Measurements from ENCODE around the gene DQX1. TPM values are rescaled to one million over a fixed set of nuclear protein-coding genes. Genes with fewer than 3 reads are reported as not detected.
A peak's percentile ranks its signal among the peaks of the same experiment; 100 is the strongest.

Gene DQX1
- total and polyA plus RNA-seq, 9 of the 15 experiments (the other 6 are each of a cell fraction or from before 2014, with no cell fraction given), result 0.04 to 0.38 (median 0.18) TPM; not detected in 1

DNA sequence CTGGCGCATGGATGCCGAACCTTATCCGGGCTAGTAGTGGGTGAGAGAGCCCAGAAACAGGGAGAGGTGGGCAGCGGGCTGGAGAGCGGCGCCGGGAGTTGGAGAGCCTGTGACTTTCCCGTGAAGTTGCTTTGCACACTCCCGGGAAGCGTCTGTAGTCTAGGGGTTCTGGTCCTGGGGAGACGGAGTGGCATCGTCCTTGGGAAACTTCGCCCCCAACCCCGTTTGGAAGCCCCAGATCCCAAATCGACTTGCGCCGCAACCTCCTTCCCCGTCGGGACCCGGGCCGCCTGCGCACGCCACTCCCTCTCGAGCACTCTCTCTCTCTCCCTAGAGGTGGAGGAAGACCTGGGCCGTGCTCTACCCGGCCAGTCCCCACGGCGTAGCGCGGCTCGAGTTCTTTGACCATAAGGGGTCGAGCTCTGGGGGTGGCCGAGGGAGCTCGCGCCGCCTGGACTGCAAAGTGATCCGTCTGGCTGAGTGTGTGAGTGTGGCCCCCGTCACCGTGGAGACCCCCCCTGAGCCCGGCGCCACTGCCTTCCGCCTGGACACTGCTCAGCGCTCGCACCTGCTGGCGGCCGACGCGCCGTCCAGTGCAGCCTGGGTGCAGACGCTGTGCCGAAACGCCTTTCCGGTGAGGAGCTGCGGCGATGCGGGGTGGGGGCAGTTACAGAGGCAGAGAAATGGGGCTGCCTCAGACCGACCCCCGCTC lies 28.9 kb upstream of the DQX1 start (continued):
- TF ChIP-seq, protein P1, sequence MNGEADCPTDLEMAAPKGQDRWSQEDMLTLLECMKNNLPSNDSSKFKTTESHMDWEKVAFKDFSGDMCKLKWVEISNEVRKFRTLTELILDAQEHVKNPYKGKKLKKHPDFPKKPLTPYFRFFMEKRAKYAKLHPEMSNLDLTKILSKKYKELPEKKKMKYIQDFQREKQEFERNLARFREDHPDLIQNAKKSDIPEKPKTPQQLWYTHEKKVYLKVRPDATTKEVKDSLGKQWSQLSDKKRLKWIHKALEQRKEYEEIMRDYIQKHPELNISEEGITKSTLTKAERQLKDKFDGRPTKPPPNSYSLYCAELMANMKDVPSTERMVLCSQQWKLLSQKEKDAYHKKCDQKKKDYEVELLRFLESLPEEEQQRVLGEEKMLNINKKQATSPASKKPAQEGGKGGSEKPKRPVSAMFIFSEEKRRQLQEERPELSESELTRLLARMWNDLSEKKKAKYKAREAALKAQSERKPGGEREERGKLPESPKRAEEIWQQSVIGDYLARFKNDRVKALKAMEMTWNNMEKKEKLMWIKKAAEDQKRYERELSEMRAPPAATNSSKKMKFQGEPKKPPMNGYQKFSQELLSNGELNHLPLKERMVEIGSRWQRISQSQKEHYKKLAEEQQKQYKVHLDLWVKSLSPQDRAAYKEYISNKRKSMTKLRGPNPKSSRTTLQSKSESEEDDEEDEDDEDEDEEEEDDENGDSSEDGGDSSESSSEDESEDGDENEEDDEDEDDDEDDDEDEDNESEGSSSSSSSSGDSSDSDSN (IDR thresholded peaks at IDR 0.05; ENCODE audit: borderline replicate concordance in 1 of 2, low read depth in 2 of 2, low read length in 2 of 2), result peak; percentile 68 to 80; a peak in 2 of 4 replicates
- 0 out of 4 replicates have a peak, but pooled peaks of 1 of the 2 experiments have one; percentile 14 for TF ChIP-seq TRIM24 (IDR thresholded peaks at IDR 0.05)
- TF ChIP-seq HNRNPK (IDR thresholded peaks at IDR 0.05; ENCODE audit: low read depth, low read length, poor library complexity, severe bottlenecking), result no peak
- TF ChIP-seq SRF (CRISPR knock-in tag; IDR thresholded peaks at IDR 0.05), result 0 out of 4 replicates have a peak, but pooled peaks of 1 of the 2 experiments have one; percentile 54
- TF ChIP-seq ELF1 (tag; IDR thresholded peaks at IDR 0.05), result peak; percentile 26; the same call in 1 of the 2 replicates
- no peak for TF ChIP-seq ASH1L (IDR thresholded peaks at IDR 0.05; ENCODE audit: borderline replicate concordance, low read depth, partially characterized antibody)
- TF ChIP-seq KAT7 (CRISPR knock-in tag; IDR thresholded peaks at IDR 0.05; ENCODE audit: borderline replicate concordance), result peak; percentile 67; the same call in 1 of the 2 replicates
- TF ChIP-seq, protein P2, sequence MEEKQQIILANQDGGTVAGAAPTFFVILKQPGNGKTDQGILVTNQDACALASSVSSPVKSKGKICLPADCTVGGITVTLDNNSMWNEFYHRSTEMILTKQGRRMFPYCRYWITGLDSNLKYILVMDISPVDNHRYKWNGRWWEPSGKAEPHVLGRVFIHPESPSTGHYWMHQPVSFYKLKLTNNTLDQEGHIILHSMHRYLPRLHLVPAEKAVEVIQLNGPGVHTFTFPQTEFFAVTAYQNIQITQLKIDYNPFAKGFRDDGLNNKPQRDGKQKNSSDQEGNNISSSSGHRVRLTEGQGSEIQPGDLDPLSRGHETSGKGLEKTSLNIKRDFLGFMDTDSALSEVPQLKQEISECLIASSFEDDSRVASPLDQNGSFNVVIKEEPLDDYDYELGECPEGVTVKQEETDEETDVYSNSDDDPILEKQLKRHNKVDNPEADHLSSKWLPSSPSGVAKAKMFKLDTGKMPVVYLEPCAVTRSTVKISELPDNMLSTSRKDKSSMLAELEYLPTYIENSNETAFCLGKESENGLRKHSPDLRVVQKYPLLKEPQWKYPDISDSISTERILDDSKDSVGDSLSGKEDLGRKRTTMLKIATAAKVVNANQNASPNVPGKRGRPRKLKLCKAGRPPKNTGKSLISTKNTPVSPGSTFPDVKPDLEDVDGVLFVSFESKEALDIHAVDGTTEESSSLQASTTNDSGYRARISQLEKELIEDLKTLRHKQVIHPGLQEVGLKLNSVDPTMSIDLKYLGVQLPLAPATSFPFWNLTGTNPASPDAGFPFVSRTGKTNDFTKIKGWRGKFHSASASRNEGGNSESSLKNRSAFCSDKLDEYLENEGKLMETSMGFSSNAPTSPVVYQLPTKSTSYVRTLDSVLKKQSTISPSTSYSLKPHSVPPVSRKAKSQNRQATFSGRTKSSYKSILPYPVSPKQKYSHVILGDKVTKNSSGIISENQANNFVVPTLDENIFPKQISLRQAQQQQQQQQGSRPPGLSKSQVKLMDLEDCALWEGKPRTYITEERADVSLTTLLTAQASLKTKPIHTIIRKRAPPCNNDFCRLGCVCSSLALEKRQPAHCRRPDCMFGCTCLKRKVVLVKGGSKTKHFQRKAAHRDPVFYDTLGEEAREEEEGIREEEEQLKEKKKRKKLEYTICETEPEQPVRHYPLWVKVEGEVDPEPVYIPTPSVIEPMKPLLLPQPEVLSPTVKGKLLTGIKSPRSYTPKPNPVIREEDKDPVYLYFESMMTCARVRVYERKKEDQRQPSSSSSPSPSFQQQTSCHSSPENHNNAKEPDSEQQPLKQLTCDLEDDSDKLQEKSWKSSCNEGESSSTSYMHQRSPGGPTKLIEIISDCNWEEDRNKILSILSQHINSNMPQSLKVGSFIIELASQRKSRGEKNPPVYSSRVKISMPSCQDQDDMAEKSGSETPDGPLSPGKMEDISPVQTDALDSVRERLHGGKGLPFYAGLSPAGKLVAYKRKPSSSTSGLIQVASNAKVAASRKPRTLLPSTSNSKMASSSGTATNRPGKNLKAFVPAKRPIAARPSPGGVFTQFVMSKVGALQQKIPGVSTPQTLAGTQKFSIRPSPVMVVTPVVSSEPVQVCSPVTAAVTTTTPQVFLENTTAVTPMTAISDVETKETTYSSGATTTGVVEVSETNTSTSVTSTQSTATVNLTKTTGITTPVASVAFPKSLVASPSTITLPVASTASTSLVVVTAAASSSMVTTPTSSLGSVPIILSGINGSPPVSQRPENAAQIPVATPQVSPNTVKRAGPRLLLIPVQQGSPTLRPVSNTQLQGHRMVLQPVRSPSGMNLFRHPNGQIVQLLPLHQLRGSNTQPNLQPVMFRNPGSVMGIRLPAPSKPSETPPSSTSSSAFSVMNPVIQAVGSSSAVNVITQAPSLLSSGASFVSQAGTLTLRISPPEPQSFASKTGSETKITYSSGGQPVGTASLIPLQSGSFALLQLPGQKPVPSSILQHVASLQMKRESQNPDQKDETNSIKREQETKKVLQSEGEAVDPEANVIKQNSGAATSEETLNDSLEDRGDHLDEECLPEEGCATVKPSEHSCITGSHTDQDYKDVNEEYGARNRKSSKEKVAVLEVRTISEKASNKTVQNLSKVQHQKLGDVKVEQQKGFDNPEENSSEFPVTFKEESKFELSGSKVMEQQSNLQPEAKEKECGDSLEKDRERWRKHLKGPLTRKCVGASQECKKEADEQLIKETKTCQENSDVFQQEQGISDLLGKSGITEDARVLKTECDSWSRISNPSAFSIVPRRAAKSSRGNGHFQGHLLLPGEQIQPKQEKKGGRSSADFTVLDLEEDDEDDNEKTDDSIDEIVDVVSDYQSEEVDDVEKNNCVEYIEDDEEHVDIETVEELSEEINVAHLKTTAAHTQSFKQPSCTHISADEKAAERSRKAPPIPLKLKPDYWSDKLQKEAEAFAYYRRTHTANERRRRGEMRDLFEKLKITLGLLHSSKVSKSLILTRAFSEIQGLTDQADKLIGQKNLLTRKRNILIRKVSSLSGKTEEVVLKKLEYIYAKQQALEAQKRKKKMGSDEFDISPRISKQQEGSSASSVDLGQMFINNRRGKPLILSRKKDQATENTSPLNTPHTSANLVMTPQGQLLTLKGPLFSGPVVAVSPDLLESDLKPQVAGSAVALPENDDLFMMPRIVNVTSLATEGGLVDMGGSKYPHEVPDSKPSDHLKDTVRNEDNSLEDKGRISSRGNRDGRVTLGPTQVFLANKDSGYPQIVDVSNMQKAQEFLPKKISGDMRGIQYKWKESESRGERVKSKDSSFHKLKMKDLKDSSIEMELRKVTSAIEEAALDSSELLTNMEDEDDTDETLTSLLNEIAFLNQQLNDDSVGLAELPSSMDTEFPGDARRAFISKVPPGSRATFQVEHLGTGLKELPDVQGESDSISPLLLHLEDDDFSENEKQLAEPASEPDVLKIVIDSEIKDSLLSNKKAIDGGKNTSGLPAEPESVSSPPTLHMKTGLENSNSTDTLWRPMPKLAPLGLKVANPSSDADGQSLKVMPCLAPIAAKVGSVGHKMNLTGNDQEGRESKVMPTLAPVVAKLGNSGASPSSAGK (IDR thresholded peaks at IDR 0.05), result peak; percentile 55
- TF ChIP-seq FOXK1 (CRISPR knock-in tag; IDR thresholded peaks at IDR 0.05; ENCODE audit: borderline replicate concordance), result 0 out of 2 replicates have a peak, but pooled peaks have one; percentile 20
- 0 out of 2 replicates have a peak, but pooled peaks have one; percentile 13 for TF ChIP-seq BHLHE40 (IDR thresholded peaks at IDR 0.05; ENCODE audit: low read length)
- no peak for TF ChIP-seq GTF2A2 (tag; IDR thresholded peaks at IDR 0.05)
- TF ChIP-seq ZEB2 (IDR thresholded peaks at IDR 0.05), result no peak
- TF ChIP-seq SMAD4 (CRISPR knock-in tag; conservative IDR thresholded peaks at IDR 0.05), result peak; percentile 66
- TF ChIP-seq NCOA6 (IDR thresholded peaks at IDR 0.05), result peak; percentile 14

Measured in K562 (cell line).